ENCODE results near the gene WDR17. TPM values are rescaled to one million over a fixed set of nuclear protein-coding genes. Genes with fewer than 3 reads are reported as not detected.

Gene WDR17
- total and polyA plus RNA-seq, 7 donors, result 0.63 to 11.0 (median 5.8) TPM; not detected in 2

DNA sequence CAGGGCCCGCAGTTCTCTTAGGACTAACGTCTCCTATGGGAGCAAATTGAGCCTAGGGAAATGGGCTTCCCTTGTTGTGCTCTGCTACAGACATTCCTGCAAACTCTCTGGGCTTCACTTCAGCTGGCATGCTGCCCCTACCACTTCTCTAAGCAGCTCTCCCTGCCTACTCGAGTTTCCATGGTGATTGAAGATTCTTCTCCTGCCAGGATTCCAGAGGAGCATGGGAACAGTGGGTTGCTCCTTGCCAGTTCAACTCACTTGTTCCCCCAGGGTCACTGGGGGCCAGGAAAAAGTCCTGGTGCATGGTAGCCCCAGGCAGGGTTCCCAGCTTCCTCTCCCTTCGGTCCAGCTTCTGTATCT lies 21.1 kb upstream of the WDR17 start:
- TF ChIP-seq, protein P1, sequence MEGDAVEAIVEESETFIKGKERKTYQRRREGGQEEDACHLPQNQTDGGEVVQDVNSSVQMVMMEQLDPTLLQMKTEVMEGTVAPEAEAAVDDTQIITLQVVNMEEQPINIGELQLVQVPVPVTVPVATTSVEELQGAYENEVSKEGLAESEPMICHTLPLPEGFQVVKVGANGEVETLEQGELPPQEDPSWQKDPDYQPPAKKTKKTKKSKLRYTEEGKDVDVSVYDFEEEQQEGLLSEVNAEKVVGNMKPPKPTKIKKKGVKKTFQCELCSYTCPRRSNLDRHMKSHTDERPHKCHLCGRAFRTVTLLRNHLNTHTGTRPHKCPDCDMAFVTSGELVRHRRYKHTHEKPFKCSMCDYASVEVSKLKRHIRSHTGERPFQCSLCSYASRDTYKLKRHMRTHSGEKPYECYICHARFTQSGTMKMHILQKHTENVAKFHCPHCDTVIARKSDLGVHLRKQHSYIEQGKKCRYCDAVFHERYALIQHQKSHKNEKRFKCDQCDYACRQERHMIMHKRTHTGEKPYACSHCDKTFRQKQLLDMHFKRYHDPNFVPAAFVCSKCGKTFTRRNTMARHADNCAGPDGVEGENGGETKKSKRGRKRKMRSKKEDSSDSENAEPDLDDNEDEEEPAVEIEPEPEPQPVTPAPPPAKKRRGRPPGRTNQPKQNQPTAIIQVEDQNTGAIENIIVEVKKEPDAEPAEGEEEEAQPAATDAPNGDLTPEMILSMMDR (IDR thresholded peaks at IDR 0.05), result no peak
- no peak for TF ChIP-seq EP300 (IDR thresholded peaks at IDR 0.05)
- TF ChIP-seq POLR2AphosphoS5 (IDR thresholded peaks at IDR 0.05), result no peak
- no peak for TF ChIP-seq POLR2A (IDR thresholded peaks at IDR 0.05)
- no peaks in the 10 kb centered on the region for H3K36me3 ChIP-seq
- 55 to 74% methylated on average over 4 of the region's 4 CpGs for WGBS, 2 donors
- intact Hi-C loops (cut with DNase I), result no loop called here
- no peak for DNase-seq
- H3K4me1 ChIP-seq, result peaks cover 0 to 13% (median 0%) of the 10 kb centered on the region in 4 donors
- no peak overlapping the region for H3K4me3 ChIP-seq
- no peaks in the 10 kb centered on the region for H3K9me3 ChIP-seq
- no peak overlapping the region for H3K27ac ChIP-seq
- no peaks in the 10 kb centered on the region for H3K27me3 ChIP-seq

DNA sequence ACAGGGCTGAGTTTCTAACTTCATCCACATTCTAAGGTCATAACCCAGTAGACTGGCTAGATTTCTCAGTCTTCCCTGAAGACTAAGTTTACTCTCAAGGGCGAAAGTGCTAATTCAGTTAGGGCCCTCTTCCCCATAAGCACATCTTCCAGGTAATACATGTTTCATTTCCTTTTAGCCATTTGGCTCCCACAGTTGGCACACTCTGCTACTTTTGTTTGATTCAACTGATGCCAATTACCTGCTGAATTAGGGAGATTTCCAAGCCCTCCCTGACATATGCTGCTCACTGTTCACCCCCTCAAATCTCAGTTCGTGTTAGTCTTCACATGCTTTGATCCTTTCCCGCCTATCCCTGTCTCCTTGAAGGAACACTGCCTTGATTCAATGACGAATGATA lies 17.0 kb upstream of the WDR17 start:
- 72 to 83% methylated on average over 4 of the region's 4 CpGs for WGBS, 2 donors
- Histone ChIP-seq H3K36me3 (no peaks in the 10 kb centered on the region), H3K9me3 (no peaks in the 10 kb centered on the region), H3K4me3 (no peak overlapping the region), H3K27ac (no peak overlapping the region), H3K27me3 (no peaks in the 10 kb centered on the region), H3K4me1 (peaks cover 0 to 13% (median 0%) of the 10 kb centered on the region in 4 donors)
- TF ChIP-seq POLR2A (IDR thresholded peaks at IDR 0.05) (no peak), POLR2AphosphoS5 (IDR thresholded peaks at IDR 0.05) (no peak), EP300 (IDR thresholded peaks at IDR 0.05) (no peak)
- TF ChIP-seq, protein P1 (IDR thresholded peaks at IDR 0.05), result no peak
- intact Hi-C loops (cut with DNase I), result no loop called here
- DNase-seq, result no peak

DNA sequence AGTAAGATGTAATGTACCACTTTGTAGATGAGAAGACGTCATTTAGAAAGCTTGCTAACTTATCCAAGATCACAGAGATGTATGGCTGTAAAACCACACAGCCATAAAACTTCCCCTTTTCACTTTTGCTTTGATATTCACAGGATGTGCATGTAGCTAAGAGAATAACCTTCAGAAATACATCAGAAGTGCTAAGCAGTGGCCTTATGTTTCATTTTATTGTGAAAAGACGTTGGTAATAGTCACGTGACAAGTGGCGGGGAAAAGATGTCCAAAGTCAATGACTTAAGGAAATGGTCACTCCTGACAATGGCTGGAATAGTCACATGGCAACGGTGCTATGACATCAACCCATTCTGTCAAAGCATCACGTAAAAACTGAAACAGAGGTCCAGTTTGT lies 12.9 kb upstream of the WDR17 start:
- DNase-seq, result no peak
- H3K9me3 ChIP-seq, result no peaks in the 10 kb centered on the region
- H3K4me3 ChIP-seq, result no peak overlapping the region
- 52 to 70% methylated on average over 6 of the region's 6 CpGs for WGBS, 2 donors
- no peak overlapping the region for H3K27ac ChIP-seq
- intact Hi-C loops (cut with DNase I), result no loop called here
- H3K4me1 ChIP-seq, result no peaks in the 10 kb centered on the region
- no peaks in the 10 kb centered on the region for H3K27me3 ChIP-seq
- TF ChIP-seq EP300 (IDR thresholded peaks at IDR 0.05) (no peak), POLR2AphosphoS5 (IDR thresholded peaks at IDR 0.05) (no peak), POLR2A (IDR thresholded peaks at IDR 0.05) (no peak)
- TF ChIP-seq, protein P1 (IDR thresholded peaks at IDR 0.05), result no peak
- no peaks in the 10 kb centered on the region for H3K36me3 ChIP-seq

DNA sequence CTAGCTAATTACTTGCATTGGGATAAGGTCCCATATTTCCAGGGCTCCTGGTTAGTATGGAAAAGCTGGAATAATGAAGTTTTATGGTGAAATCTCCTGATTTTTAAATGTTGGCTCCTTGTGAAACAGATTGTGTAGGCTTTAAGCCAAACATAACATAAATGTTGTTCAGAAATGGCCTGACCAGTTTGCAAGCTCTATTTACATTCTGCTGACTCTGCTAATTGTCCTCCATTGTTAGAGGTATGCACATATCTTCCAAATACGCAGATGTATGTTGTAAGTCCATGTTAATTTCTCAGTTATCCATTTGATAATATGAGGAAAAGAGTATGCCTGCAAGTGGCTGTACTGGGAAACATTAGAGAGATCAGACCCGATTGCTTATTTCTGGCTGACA lies 11.9 kb upstream of the WDR17 start:
- Histone ChIP-seq H3K36me3 (no peaks in the 10 kb centered on the region), H3K4me1 (no peaks in the 10 kb centered on the region), H3K27ac (no peak overlapping the region), H3K27me3 (no peaks in the 10 kb centered on the region), H3K4me3 (no peak overlapping the region), H3K9me3 (no peaks in the 10 kb centered on the region)
- intact Hi-C loops (cut with DNase I), result no loop called here
- no peak for TF ChIP-seq POLR2AphosphoS5 (IDR thresholded peaks at IDR 0.05)
- TF ChIP-seq EP300 (IDR thresholded peaks at IDR 0.05), result no peak
- TF ChIP-seq POLR2A (IDR thresholded peaks at IDR 0.05), result no peak
- TF ChIP-seq, protein P1 (IDR thresholded peaks at IDR 0.05), result no peak
- 67 to 70% methylated on average over 2 of the region's 2 CpGs for WGBS, 2 donors
- DNase-seq, result no peak

DNA sequence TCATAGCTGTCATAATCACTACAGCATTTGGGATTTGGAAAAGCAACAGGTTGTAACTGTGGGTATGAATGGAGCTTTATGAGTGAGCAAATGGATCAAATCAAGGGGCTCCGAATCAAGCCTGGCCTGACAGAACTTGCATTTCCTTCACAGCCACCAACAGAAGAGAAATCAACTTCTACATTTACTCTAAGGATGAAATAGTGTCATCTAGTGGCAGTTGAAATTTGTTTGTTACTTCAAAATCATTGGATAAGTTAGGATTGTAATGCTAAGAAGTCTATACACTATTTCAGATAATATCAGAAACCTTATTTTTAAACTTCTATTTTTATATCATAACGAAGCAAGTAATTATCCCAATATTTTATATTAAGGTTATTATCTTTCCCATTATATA lies 10.7 kb upstream of the WDR17 start:
- H3K4me3 ChIP-seq, result no peak overlapping the region
- no peaks in the 10 kb centered on the region for H3K36me3 ChIP-seq
- no peaks in the 10 kb centered on the region for H3K27me3 ChIP-seq
- H3K27ac ChIP-seq, result no peak overlapping the region
- no peak for DNase-seq
- intact Hi-C loops (cut with DNase I), result no loop called here
- no peaks in the 10 kb centered on the region for H3K4me1 ChIP-seq
- H3K9me3 ChIP-seq, result no peaks in the 10 kb centered on the region
- TF ChIP-seq POLR2A (IDR thresholded peaks at IDR 0.05), result no peak
- no peak for TF ChIP-seq EP300 (IDR thresholded peaks at IDR 0.05)
- TF ChIP-seq POLR2AphosphoS5 (IDR thresholded peaks at IDR 0.05), result no peak
- WGBS, 2 donors, result 29 to 44% methylated on average over 2 of the region's 2 CpGs
